K562 (cell line): ENCODE data around the gene MARS1. TPM values are rescaled to one million over a fixed set of nuclear protein-coding genes. Genes with fewer than 3 reads are reported as not detected.
A peak's percentile ranks its signal among the peaks of the same experiment; 100 is the strongest.
"Not testable (repeated sequence)": the region's sequence is repeated elsewhere in the genome, so short reads cannot be mapped to it uniquely, and the experiment has no call there.

Source experiments
- ATAC-seq: fragments of 200-7000 bp; cut with Tn5 transposase; 3 replicates; pipeline ENCODE4 v1.9.1; 2020; ENCODE audit warnings: moderate library complexity
- BruUV-seq: library from RNA; stranded (reverse); fragments of 400-500 nt; replicated peaks from 2 replicates; lab custom pipeline; 2021; lab: Mats Ljungman, UMichigan
- CTCF ChIA-PET: fragments of 300-600 bp; formaldehyde crosslinking; extraction: SDS; loops from one replicate; lab custom pipeline; 2021; ENCODE audit warnings: low intra/inter-chr PET ratio; lab: Yijun Ruan, JAX
- POLR2A ChIA-PET: fragments of 300-600, 350-650 bp; sonication (Branson Sonifier 250); formaldehyde crosslinking; extraction: SDS; loops from one replicate; lab custom pipeline; 2021; ENCODE audit warnings: antibody characterized with exemption, inconsistent platforms; lab: Yijun Ruan, JAX
- DNase-seq, 4 experiments: peaks; one replicate each; pipeline versions ENCODE4 v3.0.0 to v3.0.0-alpha.2; 2011 to 2018; ENCODE audit warnings: low spot score in 3 of 4, mixed read lengths in 3 of 4; ENCODE audit errors: extremely low read depth in 1 of 4
- FAIRE-seq: peaks from 2 replicates; lab custom pipeline; 2011; peaks lifted over from hg19 to GRCh38; lab: Jason Lieb, UNC
- H2AFZ ChIP-seq: 2 replicates; pipeline ENCODE4 v1.6.0; 2011; ENCODE audit warnings: low read depth, low read length, control low read depth, inconsistent platforms
- H3K27ac ChIP-seq: fragments of 200-600 bp; 3 replicates; pipeline ENCODE4 v1.8.0; 2011; ENCODE audit warnings: low read depth, mild to moderate bottlenecking, control low read depth, inconsistent platforms, low read length, moderate library complexity, mixed read lengths; ENCODE audit errors: extremely low read depth
- H3K27me3 ChIP-seq, 2 experiments: fragments of 300-600 bp in 1 of 2; 2 replicates in 1 of 2; 3 replicates in 1 of 2; pipeline versions ENCODE4 v1.6.0 to v1.8.0; 2011; ENCODE audit warnings: inconsistent platforms in 2 of 2, low read length in 2 of 2, mild to moderate bottlenecking in 1 of 2, mixed read lengths in 1 of 2, moderate library complexity in 1 of 2; ENCODE audit not compliant: control insufficient read depth in 2 of 2, insufficient read depth in 2 of 2
- H3K36me3 ChIP-seq: fragments of 300-600 bp; 3 replicates; pipeline ENCODE4 v1.8.0; 2011; ENCODE audit warnings: mild to moderate bottlenecking, low read length, inconsistent platforms; ENCODE audit not compliant: control insufficient read depth, insufficient read depth
- H3K4me1 ChIP-seq, 2 experiments: fragments of 200-600 bp in 1 of 2; replicated peaks in 1 of 2; 2 replicates in 1 of 2; 3 replicates in 1 of 2; pipeline versions ENCODE4 v1.5.1 to v1.8.0; 2011; ENCODE audit warnings: inconsistent platforms in 2 of 2, low read length in 2 of 2, mild to moderate bottlenecking in 1 of 2, mixed read lengths in 1 of 2, moderate library complexity in 1 of 2; ENCODE audit not compliant: control insufficient read depth in 2 of 2, insufficient read depth in 2 of 2
- H3K4me2 ChIP-seq: 2 replicates; pipeline ENCODE4 v1.6.1; 2011; ENCODE audit warnings: low read length, control low read depth, inconsistent platforms, mixed read lengths; ENCODE audit not compliant: insufficient read depth
- H3K4me3 ChIP-seq: fragments of 200-600 bp; sonication (generic), shearing (Covaris generic); 2 replicates; pipeline ENCODE4 v1.5.1; 2016; ENCODE audit warnings: control low read depth, inconsistent platforms
- H3K79me2 ChIP-seq: fragments of 200-600 bp; 3 replicates; pipeline ENCODE4 v1.8.0; 2011; ENCODE audit warnings: low read length, inconsistent platforms; ENCODE audit not compliant: control insufficient read depth, insufficient read depth
- H3K9ac ChIP-seq, 2 experiments: 2 replicates each; pipeline versions ENCODE4 v1.6.0 to v1.6.1; 2011; ENCODE audit warnings: low read depth in 2 of 2, low read length in 2 of 2, control low read depth in 1 of 2, inconsistent platforms in 1 of 2, mild to moderate bottlenecking in 1 of 2, mixed read lengths in 1 of 2; ENCODE audit not compliant: insufficient read depth in 1 of 2
- H3K9me1 ChIP-seq: one replicate; pipeline ENCODE4 v1.6.0; 2011; ENCODE audit warnings: inconsistent platforms, mild to moderate bottlenecking, low read length, moderate library complexity; ENCODE audit not compliant: control insufficient read depth, insufficient read depth
- H3K9me3 ChIP-seq: replicated peaks from 2 replicates; pipeline ENCODE4 v1.5.1; 2011; ENCODE audit warnings: low read depth, low read length, inconsistent platforms; ENCODE audit not compliant: control insufficient read depth, insufficient read depth
- H4K20me1 ChIP-seq: replicated peaks from 2 replicates; pipeline ENCODE4 v1.6.1; 2011; ENCODE audit warnings: low read length, inconsistent platforms, mixed read lengths; ENCODE audit not compliant: control insufficient read depth, insufficient read depth
- FOSL1 ChIP-seq: fragments of 200-800 bp; sonication (Bioruptor generic); conservative IDR thresholded peaks from 2 replicates; pipeline ENCODE4 v1.6.1; 2016; ENCODE audit warnings: missing genetic modification characterization, missing compliant biosample characterization
- HES1 ChIP-seq: fragments of 450-650 bp; IDR thresholded peaks from 2 replicates; pipeline ENCODE4 v1.6.1; 2016; ENCODE audit warnings: low read depth, mild to moderate bottlenecking, moderate library complexity
- HMBOX1 ChIP-seq: sonication (generic); IDR thresholded peaks from 2 replicates; pipeline ENCODE4 v1.6.1; 2016
- MYC ChIP-seq, 2 experiments: fragments of 250-450 bp in 1 of 2; sonication (Bioruptor Pico) in 1 of 2; IDR thresholded peaks; 2 replicates each; pipeline versions ENCODE4 v1.5.1 to v1.6.1; 2012 to 2021; ENCODE audit warnings: low read depth in 2 of 2, borderline replicate concordance in 1 of 2, improper control_type of control experiment in 1 of 2, low read length in 1 of 2, mild to moderate bottlenecking in 1 of 2, moderate library complexity in 1 of 2
- POLR2G ChIP-seq: fragments of 200-400 bp; formaldehyde crosslinking; IDR thresholded peaks from 2 replicates; pipeline ENCODE4 v1.6.1; 2017; ENCODE audit warnings: low read depth, mild to moderate bottlenecking, antibody characterized with exemption, low read length, moderate library complexity
- RBFOX2 ChIP-seq: fragments of 200-400 bp; formaldehyde crosslinking; IDR thresholded peaks from 2 replicates; pipeline ENCODE4 v1.6.1; 2017; ENCODE audit warnings: low read depth, mild to moderate bottlenecking, low read length, moderate library complexity
- ZBTB33 ChIP-seq: sonication (generic); formaldehyde crosslinking; IDR thresholded peaks from 2 replicates; pipeline ENCODE4 v1.8.1; 2023; ENCODE audit warnings: mild to moderate bottlenecking, missing genetic modification reagents
- ZFP1 ChIP-seq: fragments of 450-650 bp; formaldehyde crosslinking; IDR thresholded peaks from 2 replicates; pipeline ENCODE4 v1.4.0; 2020; ENCODE audit warnings: mild to moderate bottlenecking, mixed read lengths
- WGBS: fragments of 100-300 bp; shearing (Covaris generic); methylation state at CpG from one replicate; pipeline ENCODE4 v1.1.6; 2016; ENCODE audit warnings: low coverage, mixed read lengths; ENCODE audit not compliant: insufficient coverage; ENCODE audit errors: missing lambda C conversion rate; 5-methylcytosine and 5-hydroxymethylcytosine counted together
- in situ Hi-C: fragments of 300-500 bp; cut with MboI; formaldehyde crosslinking; loops from 4 replicates; pipeline ENCODE4 v1.15.0; 2018; ENCODE audit warnings: inconsistent platforms, mixed read lengths
- intact Hi-C: fragments of 100-400 bp; cut with micrococcal nuclease; formaldehyde crosslinking; loops from 2 replicates; pipeline ENCODE4 v1.14.2; 2022
- polyA plus RNA-seq, 8 experiments: library from polyadenylated mRNA; depleted of rRNA in 4 of 8; stranded (reverse) in 5 of 8; unstranded in 3 of 8; fragments of >200 nt; fragmentation: Nextera tagmentation in 2 of 8; fragmentation: Illumina TruSeq in 1 of 8; extraction: Ambion mirVana in 2 of 8; extraction: Trizol in 1 of 8; gene quantifications; 2 replicates each; pipeline versions ENCODE4 v1.2.1 to v1.2.3, GENCODE V29; 2011 to 2014; ENCODE audit warnings: inconsistent platforms in 1 of 8, missing spikeins in 1 of 8
- total RNA-seq, 7 experiments: library from RNA; depleted of rRNA in 6 of 7; stranded (reverse); fragments of >200 nt in 6 of 7; fragmentation: Illumina TruSeq in 2 of 7; extraction: Trizol in 2 of 7; gene quantifications; 2 replicates each; pipeline versions ENCODE4 v1.2.1 to v1.2.3, GENCODE V29; 2011 to 2021; ENCODE audit warnings: low replicate concordance in 1 of 7

MARS1 gene
- total and polyA plus RNA-seq, 9 of the 15 experiments (the other 6 are each of a cell fraction or from before 2014, with no cell fraction given), result 117 to 382 (median 220) TPM

GRCh38 chr12:57491393-57492280, 3.8 kb downstream of the MARS1 start (continued):
- TF ChIP-seq ZFP1 (CRISPR knock-in tag) (no peak), MYC (IDR thresholded peaks at IDR 0.05; ENCODE audit: low read depth, low read length) (no peak), MYC (CRISPR knock-in tag; IDR thresholded peaks at IDR 0.05; ENCODE audit: borderline replicate concordance, low read depth) (no peak), HMBOX1 (peak; percentile 66; the same call in 1 of the 2 replicates), HES1 (no peak), FOSL1 (tag) (no peak)
- TF ChIP-seq, all 486 proteins: peak for 7

GRCh38 chr12:57495051-57495701, 7.3 kb downstream of the MARS1 start:
- Histone ChIP-seq H3K79me2 (peaks cover 20% of the 10 kb centered on the region; the same call in 2 of the 3 replicates), H3K36me3 (peaks cover 68% of the 10 kb centered on the region)
- H3K27ac ChIP-seq, H4K20me1 ChIP-seq, H2AFZ ChIP-seq, H3K9me1 ChIP-seq, POLR2A ChIA-PET, H3K9ac ChIP-seq, DNase-seq, H3K4me2 ChIP-seq, ATAC-seq, H3K9me3 ChIP-seq, BruUV-seq, H3K4me1 ChIP-seq, FAIRE-seq, CTCF ChIA-PET, in situ Hi-C loops, H3K4me3 ChIP-seq, intact Hi-C loops, H3K27me3 ChIP-seq: not testable (repeated sequence)
- TF ChIP-seq POLR2G (peak; percentile 65), ZBTB33 (CRISPR knock-in tag) (peak; percentile 88), RBFOX2 (peak; percentile 70)
- 92% methylated on average over 8 of the region's 48 CpGs for WGBS
